SJCRH30 (cell line): ENCODE results near the gene SRP9. TPM values are rescaled to one million over a fixed set of nuclear protein-coding genes. Genes with fewer than 3 reads are reported as not detected.
"Not testable (repeated sequence)": the region's sequence is repeated elsewhere in the genome, so short reads cannot be mapped to it uniquely, and the experiment has no call there.

Experiments
- DNase-seq, 2 experiments: peaks; one replicate each; pipeline ENCODE4 v3.0.0-alpha.2; 2015 to 2020
- H3K27ac ChIP-seq: fragments of 250-450 bp; sonication (Bioruptor Pico); 2 replicates; pipeline ENCODE4 v1.5.1; 2020; ENCODE audit warnings: mild to moderate bottlenecking, moderate library complexity
- H3K27me3 ChIP-seq: fragments of 250-450 bp; sonication (Bioruptor Pico); 2 replicates; pipeline ENCODE4 v1.5.1; 2020; ENCODE audit warnings: mild to moderate bottlenecking, moderate library complexity
- H3K36me3 ChIP-seq: fragments of 250-450 bp; sonication (Bioruptor Pico); 2 replicates; pipeline ENCODE4 v1.5.1; 2020; ENCODE audit warnings: mild to moderate bottlenecking, moderate library complexity
- H3K4me1 ChIP-seq: fragments of 250-450 bp; sonication (Bioruptor Pico); 2 replicates; pipeline ENCODE4 v1.5.1; 2020; ENCODE audit warnings: mild to moderate bottlenecking, moderate library complexity
- H3K4me3 ChIP-seq: fragments of 250-450 bp; sonication (Bioruptor Pico); 2 replicates; pipeline ENCODE4 v1.5.1; 2020; ENCODE audit warnings: mild to moderate bottlenecking, moderate library complexity
- H3K9me3 ChIP-seq: fragments of 250-450 bp; sonication (Bioruptor Pico); replicated peaks from 2 replicates; pipeline ENCODE4 v1.5.1; 2020; ENCODE audit warnings: mild to moderate bottlenecking, moderate library complexity
- total RNA-seq: library from RNA; depleted of rRNA; stranded (reverse); fragments of >200 nt; shearing (Covaris generic); gene quantifications from 2 replicates; pipeline ENCODE4 v1.2.3, GENCODE V29; 2014

SRP9 gene
- total RNA-seq, 1 experiment from 2014 or later, result 654 TPM

DNA sequence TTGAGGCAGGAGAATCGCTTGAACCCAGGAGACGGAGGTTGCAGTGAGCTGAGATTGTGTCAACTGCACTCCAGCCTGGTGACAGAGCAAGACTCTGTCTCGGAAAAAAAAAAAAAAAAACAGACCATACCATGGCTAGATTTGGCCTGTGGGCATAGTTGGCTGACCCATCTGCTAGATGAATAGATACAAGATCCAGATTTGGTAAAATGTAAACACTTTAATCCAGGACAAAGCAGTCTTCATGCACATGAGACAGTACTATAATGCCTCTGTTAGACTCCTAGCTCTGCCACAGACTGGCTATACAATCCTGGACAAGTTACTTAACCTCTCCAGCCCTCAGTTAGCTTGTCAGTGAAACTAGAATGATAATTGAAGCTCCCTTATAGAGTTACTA, 27.9 kb upstream of the SRP9 start:
- Histone ChIP-seq H3K9me3 (no peaks in the 10 kb centered on the region), H3K27me3 (no peaks in the 10 kb centered on the region), H3K36me3 (no peaks in the 10 kb centered on the region), H3K4me1 (peaks cover 16% of the 10 kb centered on the region), H3K4me3 (no peak overlapping the region), H3K27ac (no peak overlapping the region)
- DNase-seq, result no peak

- peak in 1 of 2 experiments; percentile 34 for DNase-seq
Observed at GRCh38 chr1:225750420-225750819, 27.2 kb upstream of the SRP9 start.

DNA sequence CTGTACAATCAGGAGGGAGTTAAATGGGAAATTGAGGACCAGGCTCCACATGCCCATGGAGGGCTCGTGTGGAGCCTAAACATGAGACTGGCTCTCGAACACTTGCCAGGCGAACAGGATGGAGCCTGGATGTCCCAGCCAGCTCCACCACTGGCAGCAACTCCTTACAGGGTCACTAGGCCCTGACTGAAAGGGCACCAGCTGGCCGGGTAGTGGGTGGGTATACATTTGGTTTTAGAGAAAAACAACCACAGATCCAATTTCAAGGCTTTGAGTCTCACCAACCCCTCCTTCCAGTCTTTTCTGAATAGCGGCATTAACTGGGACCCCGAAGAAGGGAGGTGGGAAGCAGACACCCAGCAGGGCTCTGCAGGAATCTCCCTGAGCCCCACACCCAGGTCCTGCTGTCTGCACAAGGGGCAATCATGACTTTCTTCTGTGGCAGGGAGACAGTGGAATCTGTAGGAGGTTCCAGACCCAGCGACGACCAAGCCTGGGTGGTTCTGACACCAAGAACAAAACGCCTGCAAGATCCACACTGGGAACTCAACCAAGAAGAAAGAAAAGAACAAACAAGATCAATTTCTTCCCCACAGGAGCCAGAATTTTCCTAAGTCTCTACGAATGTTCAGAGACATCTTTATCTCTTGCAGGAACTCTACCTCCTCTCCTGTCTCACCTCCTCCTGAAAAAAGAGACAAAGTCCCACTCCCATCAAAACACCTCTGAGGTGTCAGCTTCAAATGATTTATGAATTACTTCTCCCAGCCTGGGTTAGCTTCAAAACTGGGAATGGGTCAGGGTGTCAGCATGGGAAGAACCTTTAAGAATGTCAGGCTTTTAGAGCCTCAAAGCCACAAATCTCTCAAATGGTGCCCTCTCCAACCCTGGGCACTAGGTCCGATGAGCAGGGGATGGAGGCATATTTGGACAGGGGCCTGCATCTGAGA, 26.5 kb upstream of the SRP9 start:
- H3K9me3 ChIP-seq, result no peaks in the 10 kb centered on the region
- H3K36me3 ChIP-seq, result no peaks in the 10 kb centered on the region
- H3K27me3 ChIP-seq, result no peaks in the 10 kb centered on the region
- no peak overlapping the region for H3K27ac ChIP-seq
- no peak overlapping the region for H3K4me3 ChIP-seq
- DNase-seq, result peak in 1 of 2 experiments; percentile 34
- H3K4me1 ChIP-seq, result peaks cover 30% of the 10 kb centered on the region

More at GRCh38 chr1:225750420-225750819, 27.2 kb upstream of the SRP9 start:
- Histone ChIP-seq H3K36me3 (no peaks in the 10 kb centered on the region), H3K27me3 (no peaks in the 10 kb centered on the region), H3K9me3 (no peaks in the 10 kb centered on the region), H3K4me1 (peaks cover 23% of the 10 kb centered on the region), H3K27ac (no peak overlapping the region), H3K4me3 (no peak overlapping the region)

DNA sequence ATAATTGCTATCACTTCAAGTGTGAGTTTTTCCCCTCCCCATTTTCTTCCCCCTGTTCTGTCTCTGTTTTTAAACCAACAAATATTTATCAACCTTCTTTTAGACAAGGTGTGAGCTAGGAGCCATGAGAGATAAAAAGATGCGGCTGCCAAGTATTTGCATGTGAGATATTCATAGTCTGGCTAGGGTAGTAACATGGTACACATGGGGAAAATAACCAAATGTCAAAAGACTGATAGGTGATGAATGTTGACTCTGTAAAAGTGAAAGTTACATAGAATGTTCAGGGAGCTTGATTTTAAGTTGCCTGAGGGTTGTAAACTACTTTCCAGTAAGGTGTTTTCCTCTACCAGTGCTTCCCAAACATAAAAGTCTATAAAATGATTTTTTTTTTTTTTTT, 25.4 kb upstream of the SRP9 start:
- Histone ChIP-seq H3K9me3 (no peaks in the 10 kb centered on the region), H3K4me3 (no peak overlapping the region), H3K27ac (no peak overlapping the region), H3K4me1 (peaks cover 33% of the 10 kb centered on the region), H3K36me3 (no peaks in the 10 kb centered on the region), H3K27me3 (no peaks in the 10 kb centered on the region)
- no peak for DNase-seq

DNA sequence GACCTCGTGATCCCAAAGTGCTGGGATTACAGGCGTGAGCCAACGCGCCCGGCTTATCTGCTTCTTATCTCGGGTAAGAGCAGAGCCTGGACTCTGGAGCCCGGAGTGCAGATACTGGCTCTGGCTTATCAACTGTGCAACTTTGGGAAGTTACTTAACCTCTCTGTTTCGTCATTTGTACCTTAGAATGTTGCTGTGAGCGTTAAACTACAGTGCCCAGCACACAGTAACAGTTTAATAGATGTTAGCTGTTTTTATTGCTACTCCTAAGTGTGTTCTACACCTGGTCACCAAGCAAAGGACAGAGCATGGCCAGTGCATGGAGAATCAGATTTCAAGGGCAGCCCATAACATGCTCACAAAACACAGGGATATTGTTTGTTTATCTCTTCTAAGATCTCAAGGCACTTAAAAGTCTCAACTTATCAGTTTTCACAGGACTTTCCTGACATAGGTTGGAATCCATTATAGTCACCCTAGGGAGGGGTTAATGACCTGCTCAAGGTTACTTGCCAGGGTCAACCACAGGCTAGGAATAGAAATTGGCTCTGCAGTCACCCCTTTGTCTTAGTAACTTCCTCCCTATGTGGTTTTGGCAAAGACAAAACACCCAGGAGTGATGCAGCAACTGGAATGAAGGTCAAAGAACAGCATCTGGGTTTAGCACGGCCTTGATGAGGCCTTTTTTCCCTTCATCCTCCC, 22.5 kb upstream of the SRP9 start:
- peak; percentile 78 to 90 for DNase-seq
- Histone ChIP-seq H3K4me1 (peaks cover 29% of the 10 kb centered on the region), H3K27ac (peak overlapping the region; percentile 47)

DNA sequence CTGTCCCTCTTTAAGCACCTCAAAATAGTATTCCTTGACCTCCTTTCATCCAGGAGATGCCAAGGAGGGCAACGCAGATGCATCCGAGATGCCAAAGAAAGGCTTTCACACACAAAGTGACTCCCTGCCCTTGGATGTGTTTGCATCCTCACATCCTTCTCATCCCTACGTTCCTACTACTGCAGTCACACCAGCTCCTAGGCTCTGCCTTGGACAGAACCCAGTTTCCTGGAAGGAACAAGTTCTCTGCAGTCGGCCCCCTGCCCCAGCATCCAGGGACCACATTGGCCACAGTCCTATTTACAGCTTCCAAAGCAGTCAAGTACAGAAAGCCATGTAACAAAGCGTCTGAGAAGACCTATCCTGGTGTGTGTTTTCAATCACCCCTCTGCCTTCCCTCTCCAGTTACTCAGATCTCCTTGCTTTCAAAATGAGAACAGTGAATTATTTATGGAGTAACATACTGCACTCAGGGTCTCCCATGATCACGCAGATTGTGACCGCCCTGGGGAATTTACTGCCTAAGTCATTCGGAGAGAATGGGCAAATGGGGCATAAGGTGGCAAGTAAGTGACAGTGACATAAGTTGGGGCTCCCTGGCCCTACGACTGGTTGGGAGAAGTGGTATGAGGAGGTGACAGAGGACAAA, 21.8 kb upstream of the SRP9 start:
- no peak overlapping the region for H3K4me3 ChIP-seq
- no peaks in the 10 kb centered on the region for H3K36me3 ChIP-seq
- peaks cover 22% of the 10 kb centered on the region for H3K4me1 ChIP-seq
- no peaks in the 10 kb centered on the region for H3K27me3 ChIP-seq
- no peaks in the 10 kb centered on the region for H3K9me3 ChIP-seq
- peak overlapping the region; percentile 47 for H3K27ac ChIP-seq
- peak in 1 of 2 experiments; percentile 41 for DNase-seq

More for the DNA sequence above, 22.5 kb upstream of the SRP9 start:
- Histone ChIP-seq H3K9me3 (no peaks in the 10 kb centered on the region), H3K4me3 (no peak overlapping the region), H3K36me3 (no peaks in the 10 kb centered on the region), H3K27me3 (no peaks in the 10 kb centered on the region)

DNA sequence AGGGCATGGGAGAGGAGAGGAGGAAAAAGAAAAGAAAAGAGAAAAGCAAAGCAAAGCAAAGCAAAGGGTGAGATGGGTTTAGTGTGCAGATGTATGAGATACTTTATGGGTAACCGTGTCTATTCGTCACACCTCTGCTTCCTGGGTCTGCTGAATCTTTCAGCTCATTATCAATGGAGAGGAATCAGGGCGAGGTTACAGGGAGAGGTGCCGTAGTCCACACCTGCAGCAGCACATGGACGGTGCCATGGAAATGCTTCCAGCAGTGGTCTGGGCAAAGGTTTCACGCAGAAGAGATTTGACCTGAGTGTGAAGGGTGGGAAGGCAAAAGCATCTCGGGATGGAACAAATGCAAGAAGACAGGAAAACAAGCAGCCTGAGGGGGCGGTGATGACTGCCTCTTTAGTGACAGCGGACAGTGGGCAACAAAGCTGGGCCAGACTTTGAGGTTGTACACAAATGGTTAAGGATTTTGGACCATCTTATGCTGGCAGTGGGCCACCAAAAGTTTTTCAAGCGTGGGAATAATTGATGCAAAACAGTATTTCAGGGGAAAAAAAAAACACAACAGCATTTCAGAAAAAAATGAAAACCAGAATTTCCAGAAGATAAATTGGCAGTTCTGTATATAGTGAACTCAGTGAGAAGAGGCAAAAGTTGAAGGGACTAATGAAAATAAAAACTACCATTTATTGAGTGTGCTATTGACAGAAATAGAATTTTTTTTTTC, 19.5 kb upstream of the SRP9 start:
- no peaks in the 10 kb centered on the region for H3K27me3 ChIP-seq
- no peak for DNase-seq
- no peaks in the 10 kb centered on the region for H3K9me3 ChIP-seq
- H3K4me3 ChIP-seq, result no peak overlapping the region
- no peaks in the 10 kb centered on the region for H3K36me3 ChIP-seq
- peaks cover 31% of the 10 kb centered on the region for H3K4me1 ChIP-seq
- H3K27ac ChIP-seq, result no peak overlapping the region

DNA sequence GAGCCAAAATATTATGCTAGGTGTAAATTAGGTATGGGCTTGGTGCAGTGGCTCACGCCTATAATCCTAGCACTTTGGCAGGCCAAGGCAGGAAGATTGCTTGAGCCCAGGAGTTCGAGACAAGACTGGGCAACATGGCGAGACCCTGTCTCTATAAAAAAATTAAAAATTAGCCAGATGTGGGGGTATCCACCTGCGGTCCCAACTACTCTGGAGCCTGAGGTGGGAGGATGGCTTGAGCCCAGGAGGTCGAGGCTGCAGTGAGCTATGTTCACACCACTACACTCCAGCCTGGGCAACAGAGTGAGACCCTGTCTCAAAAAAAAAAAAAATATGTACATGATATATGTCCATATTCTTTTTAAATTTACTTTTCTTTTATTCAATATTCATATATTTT, 17.7 kb upstream of the SRP9 start:
- DNase-seq, H3K36me3 ChIP-seq, H3K27ac ChIP-seq, H3K4me3 ChIP-seq, H3K9me3 ChIP-seq, H3K27me3 ChIP-seq: not testable (repeated sequence)
- H3K4me1 ChIP-seq, result peaks cover 42% of the 10 kb centered on the region

- no peak overlapping the region for H3K4me3 ChIP-seq
- H3K4me1 ChIP-seq, result peaks cover 36% of the 10 kb centered on the region
- no peaks in the 10 kb centered on the region for H3K9me3 ChIP-seq
- H3K27ac ChIP-seq, result no peak overlapping the region
- H3K36me3 ChIP-seq, result no peaks in the 10 kb centered on the region
- no peak for DNase-seq
- no peaks in the 10 kb centered on the region for H3K27me3 ChIP-seq
Observed at GRCh38 chr1:225760531-225760930, 17.1 kb upstream of the SRP9 start.

GRCh38 chr1:225761395-225761794, 16.2 kb upstream of the SRP9 start:
- not testable (repeated sequence) for DNase-seq, H3K9me3 ChIP-seq, H3K4me3 ChIP-seq, H3K36me3 ChIP-seq, H3K27me3 ChIP-seq
- Histone ChIP-seq H3K27ac (peak overlapping the region; percentile 77; the same call in 1 of the 2 replicates), H3K4me1 (peaks cover 31% of the 10 kb centered on the region)

GRCh38 chr1:225762002-225762441, 15.6 kb upstream of the SRP9 start:
- H3K27me3 ChIP-seq, result no peaks in the 10 kb centered on the region
- peak overlapping the region; percentile 77 for H3K27ac ChIP-seq
- peaks cover 36% of the 10 kb centered on the region for H3K4me1 ChIP-seq
- H3K9me3 ChIP-seq, result no peaks in the 10 kb centered on the region
- peak; percentile 40 to 58 for DNase-seq
- H3K36me3 ChIP-seq, result no peaks in the 10 kb centered on the region
- H3K4me3 ChIP-seq, result peak overlapping the region; percentile 6; the same call in 1 of the 2 replicates

- H3K9me3 ChIP-seq, result no peaks in the 10 kb centered on the region
- no peaks in the 10 kb centered on the region for H3K27me3 ChIP-seq
- peak overlapping the region; percentile 6; the same call in 1 of the 2 replicates for H3K4me3 ChIP-seq
- peaks cover 40% of the 10 kb centered on the region for H3K4me1 ChIP-seq
- H3K27ac ChIP-seq, result peak overlapping the region; percentile 77
- peak; percentile 39 to 43 for DNase-seq
- H3K36me3 ChIP-seq, result no peaks in the 10 kb centered on the region
Observed at GRCh38 chr1:225762444-225762843, 15.2 kb upstream of the SRP9 start.

GRCh38 chr1:225763716-225764548, 13.7 kb upstream of the SRP9 start:
- no peaks in the 10 kb centered on the region for H3K27me3 ChIP-seq
- peak overlapping the region; percentile 24 for H3K27ac ChIP-seq
- peak; percentile 39 to 67 for DNase-seq
- no peaks in the 10 kb centered on the region for H3K9me3 ChIP-seq
- no peak overlapping the region for H3K4me3 ChIP-seq
- H3K4me1 ChIP-seq, result peaks cover 55% of the 10 kb centered on the region
- no peaks in the 10 kb centered on the region for H3K36me3 ChIP-seq
